Hepatocyte (in vitro differentiated cells): ENCODE measurements around the gene HBD. TPM values are rescaled to one million over a fixed set of nuclear protein-coding genes. Genes with fewer than 3 reads are reported as not detected.

Source experiments
- DNase-seq: peaks from one replicate; pipeline ENCODE4 v3.0.0-alpha.2; 2016; ENCODE audit warnings: low spot score
- H2AFZ ChIP-seq: fragments of 200-600 bp; sonication (generic); 2 replicates; pipeline ENCODE4 v1.6.0; 2016; ENCODE audit warnings: antibody characterized with exemption, mild to moderate bottlenecking
- H3K27ac ChIP-seq: fragments of 200-600 bp; sonication (generic); 2 replicates; pipeline ENCODE4 v1.5.1; 2016; ENCODE audit warnings: mild to moderate bottlenecking
- H3K27me3 ChIP-seq: fragments of 200-600 bp; sonication (generic); 2 replicates; pipeline ENCODE4 v1.6.1; 2016
- H3K36me3 ChIP-seq: fragments of 200-600 bp; sonication (generic); replicated peaks from 2 replicates; pipeline ENCODE4 v1.5.1; 2016; ENCODE audit warnings: low read depth; ENCODE audit not compliant: insufficient read depth
- H3K4me1 ChIP-seq: fragments of 200-600 bp; sonication (generic); 2 replicates; pipeline ENCODE4 v1.5.1; 2016; ENCODE audit warnings: mild to moderate bottlenecking, moderate library complexity; ENCODE audit not compliant: insufficient read depth
- H3K4me2 ChIP-seq: fragments of 200-600 bp; sonication (generic); 2 replicates; pipeline ENCODE4 v1.6.0; 2016
- H3K4me3 ChIP-seq: fragments of 200-600 bp; sonication (generic); 2 replicates; pipeline ENCODE4 v1.5.1; 2016; ENCODE audit warnings: mild to moderate bottlenecking
- H3K79me2 ChIP-seq: fragments of 200-600 bp; sonication (generic); 2 replicates; pipeline ENCODE4 v1.6.0; 2017; ENCODE audit warnings: mild to moderate bottlenecking
- H3K9me2 ChIP-seq: fragments of 200-600 bp; sonication (generic); replicated peaks from 2 replicates; pipeline ENCODE4 v1.6.0; 2017; ENCODE audit warnings: mild to moderate bottlenecking; ENCODE audit not compliant: insufficient read depth
- H3K9me3 ChIP-seq: fragments of 200-600 bp; sonication (generic); 2 replicates; pipeline ENCODE4 v1.5.1; 2016; ENCODE audit warnings: low read depth, mild to moderate bottlenecking
- H4K20me1 ChIP-seq: fragments of 200-600 bp; sonication (generic); 2 replicates; pipeline ENCODE4 v1.6.0; 2016; ENCODE audit warnings: mild to moderate bottlenecking; ENCODE audit not compliant: insufficient read depth, poor library complexity, severe bottlenecking
- EZH2 ChIP-seq: fragments of 200-600 bp; sonication (generic); IDR thresholded peaks from 2 replicates; pipeline ENCODE4 v1.6.1; 2016; ENCODE audit warnings: antibody characterized with exemption, mild to moderate bottlenecking, borderline replicate concordance
- EZH2phosphoT487 ChIP-seq: fragments of 200-600 bp; sonication (generic); IDR thresholded peaks from one replicate; pipeline ENCODE4 v1.6.1; 2018; ENCODE audit warnings: antibody characterized with exemption, mild to moderate bottlenecking, low read depth, moderate library complexity; ENCODE audit not compliant: unreplicated experiment, severe bottlenecking
- WGBS: methylation state at CpG from one replicate; pipeline ENCODE4 v1.1.6; 2016; ENCODE audit warnings: low lambda C conversion rate; ENCODE audit errors: missing lambda C conversion rate; 5-methylcytosine and 5-hydroxymethylcytosine counted together
- polyA plus RNA-seq: library from polyadenylated mRNA; unstranded; fragments of >200 nt; fragmentation: Nextera tagmentation; extraction: Ambion mirVana; gene quantifications from 2 replicates; pipeline ENCODE4 v1.2.1, GENCODE V29; 2016
- total RNA-seq: library from RNA; depleted of rRNA; stranded (reverse); fragments of >200 nt; gene quantifications from 2 replicates; pipeline ENCODE4 v1.2.3, GENCODE V29; 2014
- TF ChIP-seq, protein P1 (sequence below): fragments of 200-600 bp; sonication (generic); IDR thresholded peaks from 2 replicates; pipeline ENCODE4 v1.5.1; 2016; ENCODE audit warnings: antibody characterized with exemption, mild to moderate bottlenecking; ENCODE audit not compliant: poor library complexity

Gene HBD
- total and polyA plus RNA-seq, 2 experiments from 2014 or later = not detected

DNA sequence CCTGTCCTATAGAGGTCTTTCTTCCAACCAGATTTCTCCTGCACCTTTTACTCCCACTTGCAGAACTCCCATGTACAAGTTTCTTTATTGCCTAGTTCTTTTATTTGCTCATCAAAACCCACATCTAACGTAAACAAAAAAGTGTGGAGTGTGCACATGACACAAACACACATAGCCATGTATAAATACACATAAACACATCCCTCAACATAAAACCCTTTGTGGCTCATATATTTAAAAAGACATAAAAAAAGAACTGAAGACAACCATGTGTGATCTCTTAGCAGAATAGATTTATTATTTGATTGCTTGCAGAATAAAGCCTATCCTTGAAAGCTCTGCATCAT lies 18.6 kb upstream of the HBD start:
- peaks cover 3% of the 10 kb centered on the region for H3K9me2 ChIP-seq
- no peaks in the 10 kb centered on the region for H3K79me2 ChIP-seq
- no peaks in the 10 kb centered on the region for H4K20me1 ChIP-seq
- H2AFZ ChIP-seq = no peak overlapping the region
- H3K4me1 ChIP-seq = no peaks in the 10 kb centered on the region
- H3K4me3 ChIP-seq = no peak overlapping the region
- H3K4me2 ChIP-seq = no peak overlapping the region
- no peak overlapping the region for H3K27ac ChIP-seq
- no peak for DNase-seq
- 81% methylated on average over 1 of the region's 1 CpG for WGBS
- no peaks in the 10 kb centered on the region for H3K9me3 ChIP-seq
- TF ChIP-seq, protein P1, sequence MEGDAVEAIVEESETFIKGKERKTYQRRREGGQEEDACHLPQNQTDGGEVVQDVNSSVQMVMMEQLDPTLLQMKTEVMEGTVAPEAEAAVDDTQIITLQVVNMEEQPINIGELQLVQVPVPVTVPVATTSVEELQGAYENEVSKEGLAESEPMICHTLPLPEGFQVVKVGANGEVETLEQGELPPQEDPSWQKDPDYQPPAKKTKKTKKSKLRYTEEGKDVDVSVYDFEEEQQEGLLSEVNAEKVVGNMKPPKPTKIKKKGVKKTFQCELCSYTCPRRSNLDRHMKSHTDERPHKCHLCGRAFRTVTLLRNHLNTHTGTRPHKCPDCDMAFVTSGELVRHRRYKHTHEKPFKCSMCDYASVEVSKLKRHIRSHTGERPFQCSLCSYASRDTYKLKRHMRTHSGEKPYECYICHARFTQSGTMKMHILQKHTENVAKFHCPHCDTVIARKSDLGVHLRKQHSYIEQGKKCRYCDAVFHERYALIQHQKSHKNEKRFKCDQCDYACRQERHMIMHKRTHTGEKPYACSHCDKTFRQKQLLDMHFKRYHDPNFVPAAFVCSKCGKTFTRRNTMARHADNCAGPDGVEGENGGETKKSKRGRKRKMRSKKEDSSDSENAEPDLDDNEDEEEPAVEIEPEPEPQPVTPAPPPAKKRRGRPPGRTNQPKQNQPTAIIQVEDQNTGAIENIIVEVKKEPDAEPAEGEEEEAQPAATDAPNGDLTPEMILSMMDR = no peak
- no peak for TF ChIP-seq EZH2
- no peak for TF ChIP-seq EZH2phosphoT487
- H3K36me3 ChIP-seq = no peaks in the 10 kb centered on the region
- H3K27me3 ChIP-seq = no peaks in the 10 kb centered on the region

DNA sequence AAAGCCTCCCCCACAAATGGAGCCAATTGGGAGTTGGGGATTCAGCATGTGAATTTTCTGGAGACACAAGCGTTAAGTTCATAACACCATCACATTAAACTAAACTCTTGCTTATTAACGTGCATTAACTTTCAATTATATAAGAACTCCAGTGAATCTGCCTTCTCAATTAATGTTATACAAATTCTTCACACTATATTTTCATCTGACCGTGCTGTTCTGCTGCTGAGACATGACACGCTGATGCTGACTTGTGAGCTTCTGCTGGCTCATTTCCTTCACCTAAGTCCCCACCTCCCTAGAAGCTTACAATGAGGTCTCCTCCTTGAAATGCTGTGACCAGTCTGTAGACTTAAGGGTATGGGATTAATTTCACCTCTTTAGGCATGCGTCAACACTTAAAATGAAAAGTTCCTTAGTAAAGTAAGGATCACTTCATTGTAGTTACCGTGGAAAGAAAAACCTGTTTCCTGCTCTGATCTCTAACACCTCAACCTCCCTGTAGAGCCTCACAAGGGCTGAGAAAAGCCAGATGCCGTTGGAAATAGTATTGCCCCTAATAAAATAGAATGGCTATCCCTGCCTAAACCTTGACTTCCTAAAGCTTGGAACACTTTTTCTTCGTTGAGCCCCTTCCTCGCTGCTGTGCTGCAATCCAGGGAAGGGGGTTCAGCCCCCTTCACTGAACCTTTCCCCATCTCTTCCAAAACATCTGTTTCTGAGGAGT lies 18.1 kb upstream of the HBD start:
- 59% methylated on average over 9 of the region's 9 CpGs for WGBS

DNA sequence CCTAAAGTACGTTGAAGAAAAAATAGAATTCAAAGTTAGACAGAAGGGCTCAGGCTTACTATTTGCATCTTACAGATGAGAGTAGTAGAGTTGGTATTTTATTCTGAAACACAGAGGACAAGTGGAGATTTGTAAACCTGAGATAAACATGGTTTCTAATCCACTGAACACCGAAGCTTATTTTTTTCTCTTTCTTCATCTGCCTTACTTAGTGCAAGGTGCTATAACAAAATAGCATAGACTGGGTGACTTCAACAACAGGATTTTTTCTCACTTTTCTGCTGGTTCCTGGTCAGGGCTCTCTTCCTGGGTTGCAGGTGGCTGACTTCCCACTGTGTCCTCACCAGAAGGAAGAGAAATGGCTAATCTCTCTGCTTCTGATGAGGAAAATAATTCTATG lies 17.5 kb upstream of the HBD start:
- no peak overlapping the region for H3K4me3 ChIP-seq
- H3K4me2 ChIP-seq = no peak overlapping the region
- no peak for DNase-seq
- no peaks in the 10 kb centered on the region for H3K36me3 ChIP-seq
- no peaks in the 10 kb centered on the region for H3K79me2 ChIP-seq
- H3K4me1 ChIP-seq = no peaks in the 10 kb centered on the region
- TF ChIP-seq EZH2 = no peak
- TF ChIP-seq, protein P1 = no peak
- TF ChIP-seq EZH2phosphoT487 = no peak
- no peaks in the 10 kb centered on the region for H3K9me3 ChIP-seq
- no peaks in the 10 kb centered on the region for H4K20me1 ChIP-seq
- no peak overlapping the region for H2AFZ ChIP-seq
- H3K27me3 ChIP-seq = no peaks in the 10 kb centered on the region
- WGBS = 43% methylated on average over 2 of the region's 2 CpGs
- no peak overlapping the region for H3K27ac ChIP-seq
- H3K9me2 ChIP-seq = no peaks in the 10 kb centered on the region

More for the DNA sequence above, 18.1 kb upstream of the HBD start:
- no peaks in the 10 kb centered on the region for H3K79me2 ChIP-seq
- no peak for DNase-seq
- H3K9me3 ChIP-seq = no peaks in the 10 kb centered on the region
- no peaks in the 10 kb centered on the region for H3K27me3 ChIP-seq
- H3K4me2 ChIP-seq = no peak overlapping the region
- no peaks in the 10 kb centered on the region for H4K20me1 ChIP-seq
- no peaks in the 10 kb centered on the region for H3K36me3 ChIP-seq
- H3K9me2 ChIP-seq = peaks cover 3% of the 10 kb centered on the region
- no peak overlapping the region for H3K27ac ChIP-seq
- no peak overlapping the region for H2AFZ ChIP-seq
- TF ChIP-seq EZH2 (no peak), EZH2phosphoT487 (no peak)
- TF ChIP-seq, protein P1 = no peak
- H3K4me3 ChIP-seq = no peak overlapping the region
- H3K4me1 ChIP-seq = no peaks in the 10 kb centered on the region
